Measurements from ENCODE around the gene NMUR1.
"Not testable (repeated sequence)": the region's sequence is repeated elsewhere in the genome, so short reads cannot be mapped to it uniquely, and the experiment has no call there.

NMUR1 gene

DNA sequence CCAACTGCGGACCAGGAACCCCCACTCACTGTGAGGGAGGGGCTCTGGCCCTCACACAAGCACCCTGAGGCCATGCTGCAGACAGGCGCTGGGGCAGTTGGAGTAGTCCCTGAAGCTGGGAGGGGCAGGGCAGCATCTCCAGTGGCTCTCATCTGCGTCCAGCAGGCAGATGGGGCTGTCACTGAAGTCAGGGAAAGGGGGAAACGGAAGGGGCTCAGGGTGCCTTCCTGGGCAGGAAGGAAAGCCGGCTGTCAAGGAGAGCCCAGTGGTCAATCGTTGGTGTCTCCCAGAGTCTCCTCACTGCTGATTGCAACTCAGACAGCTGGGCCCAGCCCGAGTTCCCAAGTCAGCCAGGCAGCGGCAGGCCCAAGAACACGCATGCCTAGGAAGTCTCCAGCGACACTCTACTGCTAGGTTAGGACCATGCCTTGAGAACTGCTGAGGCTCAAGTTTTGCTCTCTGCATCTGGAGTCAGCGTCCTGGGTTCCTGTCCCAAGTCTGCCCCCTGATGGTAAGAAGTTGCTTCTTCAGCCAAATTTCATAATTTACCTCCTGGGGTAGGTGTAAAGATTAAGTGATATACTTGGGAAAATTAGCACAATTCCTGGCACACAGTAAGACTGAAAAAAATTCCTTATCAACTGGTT lies 27.4 kb upstream of the NMUR1 start:
- peak; percentile 68 for TF ChIP-seq CTCF (IDR thresholded peaks at IDR 0.05; ENCODE audit: low read depth, low read length)
- peak; percentile 62 for DNase-seq (ENCODE audit: extremely low read depth, low read depth)

GRCh38 chr2:231556981-231557380 lies 26.7 kb upstream of the NMUR1 start:
- TF ChIP-seq CTCF (IDR thresholded peaks at IDR 0.05; ENCODE audit: low read depth, low read length): no peak
- no peak for DNase-seq (ENCODE audit: extremely low read depth, low read depth)

DNA sequence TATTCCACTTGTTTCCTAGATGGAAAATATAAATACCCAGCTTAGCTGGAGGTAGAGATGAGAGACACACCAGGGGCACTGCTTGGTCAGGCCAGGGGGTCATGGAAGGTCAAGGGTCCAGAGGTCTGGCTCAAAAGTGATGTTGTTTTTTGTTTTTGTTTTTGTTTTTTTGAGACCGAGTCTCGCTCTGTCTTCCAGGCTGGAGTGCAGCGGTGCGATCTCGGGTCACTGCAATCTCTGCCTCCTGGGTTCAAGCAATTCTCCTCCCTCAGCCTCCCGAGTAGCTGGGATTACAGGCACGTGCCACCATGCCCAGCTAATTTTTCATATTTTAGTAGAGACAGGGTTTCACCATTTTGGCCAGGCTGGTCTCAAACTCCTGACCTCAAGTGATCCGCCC lies 26.3 kb upstream of the NMUR1 start:
- not testable (repeated sequence) for DNase-seq (ENCODE audit: extremely low read depth, low read depth)

DNA sequence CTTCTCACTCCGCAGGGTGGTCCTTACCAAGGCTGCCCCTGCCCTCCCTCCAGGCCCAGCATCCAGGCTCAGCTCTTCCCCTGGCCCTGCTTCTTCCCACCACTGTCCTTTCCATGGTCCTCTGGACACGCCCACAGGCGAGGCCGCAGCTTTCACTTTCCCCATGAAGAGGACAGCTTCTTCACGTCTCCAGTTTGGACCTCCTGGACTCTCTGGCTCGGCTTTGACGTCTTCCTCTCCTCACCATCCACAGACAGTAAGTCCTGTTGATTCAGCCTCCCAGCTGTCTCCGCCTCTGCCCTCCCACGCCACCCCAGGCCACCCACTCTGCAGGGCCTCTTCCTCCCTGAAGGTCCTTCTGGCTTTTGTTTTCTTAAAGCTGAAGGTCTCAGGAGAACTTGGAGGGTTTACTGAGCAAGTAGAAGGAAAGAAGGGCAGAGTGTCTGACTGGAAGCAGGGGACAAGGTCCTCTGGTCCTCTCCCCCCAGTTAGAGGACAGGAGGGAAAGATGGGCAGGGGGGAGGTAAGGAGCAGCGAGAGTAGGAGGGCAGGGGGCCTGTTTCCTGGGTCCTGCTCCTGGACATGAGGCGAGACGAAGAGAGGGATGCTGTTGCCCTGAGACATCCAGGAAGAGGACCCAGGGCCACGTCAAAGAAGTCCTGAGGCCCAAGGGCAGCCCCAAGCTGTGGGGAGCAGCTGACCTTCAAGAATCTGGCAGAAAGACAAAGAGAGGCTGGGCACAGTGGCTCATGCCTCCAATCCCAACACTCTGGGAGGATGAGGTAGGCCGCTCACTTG lies 24.7 kb upstream of the NMUR1 start:
- peak; percentile 7 for DNase-seq (ENCODE audit: extremely low read depth, low read depth)
- no peak for TF ChIP-seq CTCF (IDR thresholded peaks at IDR 0.05; ENCODE audit: low read depth, low read length)

GRCh38 chr2:231554327-231554726 lies 24.1 kb upstream of the NMUR1 start:
- no peak for DNase-seq (ENCODE audit: extremely low read depth, low read depth)

GRCh38 chr2:231552752-231553151 lies 22.5 kb upstream of the NMUR1 start:
- no peak for DNase-seq (ENCODE audit: extremely low read depth, low read depth)
- TF ChIP-seq CTCF (IDR thresholded peaks at IDR 0.05; ENCODE audit: low read depth, low read length): no peak

More at GRCh38 chr2:231554327-231554726, 24.1 kb upstream of the NMUR1 start:
- TF ChIP-seq CTCF (IDR thresholded peaks at IDR 0.05; ENCODE audit: low read depth, low read length): no peak

DNA sequence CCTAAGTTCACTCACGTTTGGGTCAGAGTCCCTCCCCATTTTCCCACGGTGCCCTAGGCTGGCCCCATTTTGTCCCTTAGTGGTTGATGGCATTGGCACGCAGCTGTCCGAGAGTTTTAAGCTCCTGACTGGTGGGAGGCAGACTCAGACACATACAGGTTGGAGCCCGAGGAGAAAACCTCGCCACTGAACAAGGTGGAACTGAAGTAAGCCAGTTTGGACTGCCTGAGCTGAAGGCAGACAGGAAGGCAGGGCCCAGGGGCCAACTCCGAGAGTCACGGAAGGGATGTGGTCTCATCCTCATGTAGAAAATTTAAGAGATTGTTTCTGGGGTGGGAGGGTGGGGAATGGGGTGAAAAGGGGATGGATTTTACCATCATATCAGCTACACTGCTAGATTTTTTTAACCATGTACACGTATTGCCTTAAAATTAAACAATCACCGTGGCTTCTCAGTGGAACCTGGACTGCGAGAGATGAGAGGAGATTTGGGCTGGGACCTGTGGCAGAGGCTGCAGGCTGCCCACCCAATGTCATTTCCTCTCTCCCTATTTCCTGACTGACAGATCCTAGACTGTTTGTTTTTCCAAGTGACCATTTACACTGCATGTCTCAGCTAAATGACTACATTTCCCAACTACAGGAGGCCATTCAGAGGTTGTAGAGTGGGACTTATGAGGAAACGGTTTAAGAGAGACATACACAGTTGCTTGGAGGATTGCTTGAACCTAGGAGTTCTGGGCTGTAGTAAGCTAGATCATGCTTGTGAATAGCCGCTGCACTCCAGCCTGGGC lies 19.4 kb upstream of the NMUR1 start:
- no peak for DNase-seq (ENCODE audit: extremely low read depth, low read depth)
- TF ChIP-seq CTCF (IDR thresholded peaks at IDR 0.05; ENCODE audit: low read depth, low read length): no peak

All from AG09319 (cell line).